HFFc6 (cell line): ENCODE measurements around the gene CDC27. TPM values are rescaled to one million over a fixed set of nuclear protein-coding genes. Genes with fewer than 3 reads are reported as not detected.
"Not testable (repeated sequence)": the region's sequence is repeated elsewhere in the genome, so short reads cannot be mapped to it uniquely, and the experiment has no call there.

Source experiments
- DNase-seq: peaks from one replicate; pipeline ENCODE4 v3.0.0-alpha.2; 2018
- H3K27ac Mint-ChIP-seq: 2 replicates; pipeline ENCODE4 v1.8.0; 2020; ENCODE audit warnings: mild to moderate bottlenecking, mixed read lengths
- H3K27me3 Mint-ChIP-seq: 2 replicates; pipeline ENCODE4 v1.8.0; 2021; ENCODE audit warnings: mild to moderate bottlenecking, moderate library complexity, mixed read lengths; ENCODE audit not compliant: insufficient read depth
- H3K36me3 Mint-ChIP-seq: 2 replicates; pipeline ENCODE4 v1.8.0; 2021; ENCODE audit warnings: low read depth, mixed read lengths
- H3K4me1 Mint-ChIP-seq: 2 replicates; pipeline ENCODE4 v1.8.0; 2020; ENCODE audit warnings: low read depth, mixed read lengths
- H3K4me3 Mint-ChIP-seq: 2 replicates; pipeline ENCODE4 v1.8.0; 2020; ENCODE audit warnings: mild to moderate bottlenecking, moderate library complexity, mixed read lengths
- H3K9me3 Mint-ChIP-seq: 2 replicates; pipeline ENCODE4 v1.8.0; 2020; ENCODE audit warnings: mild to moderate bottlenecking, mixed read lengths
- CTCF ChIP-seq: fragments of 200-600 bp; sonication (generic); IDR thresholded peaks from 2 replicates; pipeline ENCODE4 v1.5.0; 2021; ENCODE audit warnings: antibody characterized with exemption, mild to moderate bottlenecking
- total RNA-seq, 6 experiments: library from RNA; stranded (reverse); fragmentation: NEBNext Ultra II Directional; extraction: Animal tissue kit (Norgen Biotek cat#: 25700); gene quantifications; 2 replicates in 1 of 6; 3 replicates in 5 of 6; pipeline ENCODE4 v1.2.3, GENCODE V29; 2021

Gene CDC27
- total RNA-seq, 6 experiments from 2014 or later = 144 to 202 (median 170) TPM

GRCh38 chr17:47170710-47171109 lies 18.4 kb downstream of the CDC27 start:
- no peaks in the 10 kb centered on the region for H3K9me3 Mint-ChIP-seq
- TF ChIP-seq CTCF = no peak
- H3K27ac Mint-ChIP-seq = no peak overlapping the region
- no peak overlapping the region for H3K4me3 Mint-ChIP-seq
- no peaks in the 10 kb centered on the region for H3K27me3 Mint-ChIP-seq
- peaks cover 38% of the 10 kb centered on the region for H3K36me3 Mint-ChIP-seq
- DNase-seq = no peak
- H3K4me1 Mint-ChIP-seq = 0 out of 2 replicates have a peak, but pooled peaks cover 11% of the 10 kb centered on the region

GRCh38 chr17:47168896-47169295 lies 20.2 kb downstream of the CDC27 start:
- H3K9me3 Mint-ChIP-seq, H3K4me3 Mint-ChIP-seq, H3K27me3 Mint-ChIP-seq, DNase-seq, H3K27ac Mint-ChIP-seq: not testable (repeated sequence)
- 0 out of 2 replicates have a peak, but pooled peaks cover 11% of the 10 kb centered on the region for H3K4me1 Mint-ChIP-seq
- peaks cover 40% of the 10 kb centered on the region for H3K36me3 Mint-ChIP-seq

DNA sequence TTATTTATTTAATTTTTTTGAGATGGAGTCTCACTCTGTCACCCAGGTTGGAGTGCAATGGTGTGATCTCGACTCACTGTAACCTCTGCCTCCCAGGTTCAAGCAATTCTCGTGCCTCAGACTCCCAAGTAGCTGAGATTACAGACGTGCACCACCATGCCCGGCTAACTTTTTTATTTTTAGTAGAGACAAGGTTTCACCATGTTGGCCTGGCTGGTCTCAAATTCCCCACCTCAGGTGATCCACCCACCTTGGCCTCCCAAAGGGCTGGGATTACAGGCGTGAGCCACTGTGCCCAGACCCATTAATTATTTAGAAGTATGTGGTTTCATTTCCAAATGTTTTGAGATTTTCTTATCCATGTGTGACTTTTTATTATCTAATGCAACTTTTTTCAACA lies 22.2 kb downstream of the CDC27 start:
- H3K36me3 Mint-ChIP-seq = peaks cover 40% of the 10 kb centered on the region
- not testable (repeated sequence) for H3K9me3 Mint-ChIP-seq, H3K27me3 Mint-ChIP-seq, H3K4me1 Mint-ChIP-seq, H3K27ac Mint-ChIP-seq, H3K4me3 Mint-ChIP-seq, DNase-seq

DNA sequence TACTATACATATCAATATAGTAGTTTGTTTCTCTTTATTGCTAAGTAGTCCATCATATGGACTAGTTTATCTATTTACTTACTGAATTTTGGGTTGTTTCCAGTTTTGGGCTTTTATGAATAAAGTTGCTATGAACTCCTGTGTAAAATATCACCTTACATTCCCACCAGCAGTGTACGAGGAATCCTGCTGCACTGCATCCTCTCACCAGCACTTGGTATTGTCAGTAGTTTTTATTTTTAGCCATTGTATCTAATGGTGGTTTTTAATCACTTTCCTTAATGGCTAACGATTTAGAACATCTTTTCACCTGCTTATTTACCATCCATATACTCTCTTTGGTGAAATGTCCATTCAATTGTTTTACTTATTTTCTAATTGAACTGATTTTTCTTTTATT lies 24.0 kb downstream of the CDC27 start:
- H3K36me3 Mint-ChIP-seq = peaks cover 33% of the 10 kb centered on the region
- no peak overlapping the region for H3K27ac Mint-ChIP-seq
- no peak for TF ChIP-seq CTCF

DNA sequence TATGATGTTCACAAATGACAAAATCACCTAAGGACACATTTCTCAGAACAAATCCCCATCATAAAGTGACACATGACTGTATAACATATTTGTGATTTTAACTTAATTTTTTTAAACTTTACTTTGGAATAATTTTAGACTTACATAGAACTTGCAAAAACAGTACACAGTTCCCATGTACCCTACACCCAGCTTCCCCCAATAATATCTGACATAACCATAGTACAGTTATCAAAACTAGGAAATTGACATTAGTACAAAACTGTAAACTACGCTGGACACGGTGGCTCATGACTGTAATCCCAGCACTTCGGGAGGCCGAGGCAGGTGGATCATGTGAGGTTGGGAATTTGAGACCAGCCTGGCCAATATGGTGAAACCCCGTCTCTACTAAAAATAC lies 24.8 kb downstream of the CDC27 start:
- Mint-ChIP-seq H3K27me3 (no peaks in the 10 kb centered on the region; the same call in 1 of the 2 replicates), H3K27ac (no peak overlapping the region), H3K36me3 (peaks cover 28% of the 10 kb centered on the region), H3K9me3 (no peaks in the 10 kb centered on the region), H3K4me3 (no peak overlapping the region), H3K4me1 (no peaks in the 10 kb centered on the region)
- TF ChIP-seq CTCF = no peak
- DNase-seq = no peak

More for the DNA sequence above, 24.0 kb downstream of the CDC27 start:
- Mint-ChIP-seq H3K4me3 (no peak overlapping the region), H3K9me3 (no peaks in the 10 kb centered on the region), H3K27me3 (no peaks in the 10 kb centered on the region; the same call in 1 of the 2 replicates), H3K4me1 (0 out of 2 replicates have a peak, but pooled peaks cover 4% of the 10 kb centered on the region)
- no peak for DNase-seq

- Mint-ChIP-seq H3K4me1 (no peaks in the 10 kb centered on the region), H3K27me3 (no peaks in the 10 kb centered on the region; the same call in 1 of the 2 replicates), H3K4me3 (no peak overlapping the region), H3K9me3 (no peaks in the 10 kb centered on the region), H3K36me3 (peaks cover 16% of the 10 kb centered on the region), H3K27ac (no peak overlapping the region)
- TF ChIP-seq CTCF = no peak
- no peak for DNase-seq
Measured at GRCh38 chr17:47162013-47162622, 27.0 kb downstream of the CDC27 start.
